GM12892 (cell line): ENCODE results near the gene CAP2.

Source experiments
- DNase-seq: peaks from one replicate; pipeline ENCODE4 v3.0.0; 2011; ENCODE audit not compliant: insufficient read length
- FAIRE-seq: peaks from 2 replicates; lab custom pipeline; 2011; peaks lifted over from hg19 to GRCh38; lab: Jason Lieb, UNC
- POLR2A ChIP-seq: IDR thresholded peaks from 2 replicates; pipeline ENCODE4 v1.6.1; 2011; ENCODE audit warnings: low read depth, low read length, control low read depth
- POLR2AphosphoS5 ChIP-seq: IDR thresholded peaks from 2 replicates; pipeline ENCODE4 v1.6.1; 2011; ENCODE audit warnings: low read depth, low read length, control low read depth
- TAF1 ChIP-seq: IDR thresholded peaks from 2 replicates; pipeline ENCODE4 v1.6.1; 2011; ENCODE audit warnings: low read depth, mild to moderate bottlenecking, control low read depth, low read length, borderline replicate concordance

CAP2 gene

GRCh38 chr6:17470938-17471327 is 77.5 kb downstream of the CAP2 start:
- DNase-seq (no peak), FAIRE-seq (no peak)
- no peak for TF ChIP-seq POLR2AphosphoS5
- no peak for TF ChIP-seq TAF1
- no peak for TF ChIP-seq POLR2A

- FAIRE-seq (no peak), DNase-seq (no peak)
Observed at GRCh38 chr6:17472653-17473183, 79.3 kb downstream of the CAP2 start.

GRCh38 chr6:17473554-17473953 is 80.2 kb downstream of the CAP2 start:
- TF ChIP-seq POLR2AphosphoS5: no peak
- no peak for TF ChIP-seq POLR2A
- TF ChIP-seq TAF1: no peak
- DNase-seq (no peak), FAIRE-seq (no peak)

More at GRCh38 chr6:17472653-17473183, 79.3 kb downstream of the CAP2 start:
- no peak for TF ChIP-seq POLR2AphosphoS5

- TF ChIP-seq POLR2A (no peak), POLR2AphosphoS5 (no peak), TAF1 (no peak)
- DNase-seq: no peak
- no peak for FAIRE-seq
Observed at GRCh38 chr6:17474289-17474688, 80.9 kb downstream of the CAP2 start.

- DNase-seq: no peak
- no peak for FAIRE-seq
- TF ChIP-seq POLR2AphosphoS5 (no peak), POLR2A (no peak), TAF1 (no peak)
Observed at GRCh38 chr6:17475606-17476244, 82.3 kb downstream of the CAP2 start.

- FAIRE-seq (no peak), DNase-seq (no peak)
- no peak for TF ChIP-seq POLR2AphosphoS5
- TF ChIP-seq POLR2A: no peak
- TF ChIP-seq TAF1: no peak
Observed at GRCh38 chr6:17476511-17476910, 83.1 kb downstream of the CAP2 start.

- FAIRE-seq: no peak
- TF ChIP-seq TAF1 (no peak), POLR2A (no peak), POLR2AphosphoS5 (no peak)
Observed at GRCh38 chr6:17477356-17477755, 84.0 kb downstream of the CAP2 start.

GRCh38 chr6:17478223-17478907 is 85.0 kb downstream of the CAP2 start:
- DNase-seq (no peak), FAIRE-seq (no peak)
- TF ChIP-seq POLR2AphosphoS5 (no peak), TAF1 (no peak), POLR2A (no peak)

More at GRCh38 chr6:17477356-17477755, 84.0 kb downstream of the CAP2 start:
- DNase-seq: no peak

GRCh38 chr6:17478946-17479345 is 85.6 kb downstream of the CAP2 start:
- DNase-seq: no peak
- TF ChIP-seq POLR2AphosphoS5 (no peak), POLR2A (no peak), TAF1 (no peak)
- FAIRE-seq: no peak

GRCh38 chr6:17480476-17480875 is 87.1 kb downstream of the CAP2 start:
- no peak for DNase-seq
- TF ChIP-seq TAF1 (no peak), POLR2AphosphoS5 (no peak), POLR2A (no peak)
- FAIRE-seq: no peak

- FAIRE-seq (no peak), DNase-seq (no peak)
- TF ChIP-seq TAF1 (no peak), POLR2A (no peak), POLR2AphosphoS5 (no peak)
Observed at GRCh38 chr6:17482711-17483110, 89.3 kb downstream of the CAP2 start.

- FAIRE-seq: no peak
- no peak for DNase-seq
- TF ChIP-seq POLR2A: no peak
- TF ChIP-seq POLR2AphosphoS5: no peak
- TF ChIP-seq TAF1: no peak
Observed at GRCh38 chr6:17483391-17484016, 90.1 kb downstream of the CAP2 start.
